ENCODE results near the gene AFF2. TPM values are rescaled to one million over a fixed set of nuclear protein-coding genes. Genes with fewer than 3 reads are reported as not detected.

The AFF2 gene
- total RNA-seq, 4 donors from 2014 or later = 0.27 to 0.32 TPM; not detected in 2

GRCh38 chrX:148574237-148574973 lies 74.0 kb downstream of the AFF2 start:
- Histone ChIP-seq H3K36me3 (no peaks in the 10 kb centered on the region), H3K4me3 (no peak overlapping the region), H3K4me1 (no peaks in the 10 kb centered on the region), H3K27ac (no peak overlapping the region), H3K27me3 (no peaks in the 10 kb centered on the region), H3K9me3 (no peaks in the 10 kb centered on the region)
- WGBS, 2 donors (ENCODE audit: low coverage in 1 of 2) = 54% methylated on average over 3 of the region's 3 CpGs; no CpG with 5 or more reads in 1 of the 2 donors
- TF ChIP-seq POLR2A (IDR thresholded peaks at IDR 0.05) = no peak
- TF ChIP-seq POLR2AphosphoS5 (IDR thresholded peaks at IDR 0.05) = no peak
- no peak for TF ChIP-seq EP300 (IDR thresholded peaks at IDR 0.05; ENCODE audit: low read depth)
- TF ChIP-seq CTCF (IDR thresholded peaks at IDR 0.05) = no peak
- intact Hi-C loops (cut with DNase I; ENCODE audit: low total_unique reads) = no loop called here
- no peak for DNase-seq
- in situ Hi-C loops (cut with MboI; ENCODE audit: low pct_ligation_motif_present in 1 of 4, low pct_unique_long_range_greater_than_20kb in 1 of 4, low sequenced_read_pairs in 3 of 4) = no loop called here

DNA sequence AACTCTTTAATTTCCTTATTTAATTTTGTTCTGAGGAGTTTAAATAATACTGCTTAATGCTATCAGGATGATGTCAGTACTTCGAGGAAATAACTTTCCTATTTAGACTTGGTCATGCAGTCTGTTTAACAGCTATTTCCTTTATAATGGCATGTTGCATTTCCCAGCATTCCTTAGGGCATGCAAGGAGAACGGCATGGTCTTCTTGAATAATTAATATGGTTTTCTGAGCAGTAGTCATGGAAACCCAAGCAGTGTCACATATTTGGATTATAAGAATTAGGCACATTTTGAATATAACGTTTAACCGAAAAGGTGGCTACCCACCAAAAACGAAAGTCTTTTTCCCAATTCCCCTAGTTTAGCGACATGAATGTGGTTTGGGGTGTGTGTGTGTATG lies 76.0 kb downstream of the AFF2 start:
- intact Hi-C loops (cut with DNase I; ENCODE audit: low total_unique reads) (no loop called here), in situ Hi-C loops (cut with MboI; ENCODE audit: low pct_ligation_motif_present in 1 of 4, low pct_unique_long_range_greater_than_20kb in 1 of 4, low sequenced_read_pairs in 3 of 4) (no loop called here)
- Histone ChIP-seq H3K4me1 (no peaks in the 10 kb centered on the region), H3K36me3 (no peaks in the 10 kb centered on the region), H3K4me3 (no peak overlapping the region), H3K9me3 (no peaks in the 10 kb centered on the region), H3K27me3 (no peaks in the 10 kb centered on the region), H3K27ac (no peak overlapping the region)
- 67 to 87% methylated on average over 3 to 6 of the region's 6 CpGs for WGBS, 2 donors (ENCODE audit: low coverage in 1 of 2)
- no peak for TF ChIP-seq EP300 (IDR thresholded peaks at IDR 0.05; ENCODE audit: low read depth)
- TF ChIP-seq POLR2AphosphoS5 (IDR thresholded peaks at IDR 0.05) = no peak
- no peak for TF ChIP-seq CTCF (IDR thresholded peaks at IDR 0.05)
- TF ChIP-seq POLR2A (IDR thresholded peaks at IDR 0.05) = no peak
- DNase-seq = no peak

- WGBS, 2 donors (ENCODE audit: low coverage in 1 of 2) = 74% methylated on average over 3 of the region's 3 CpGs; no CpG with 5 or more reads in 1 of the 2 donors
- in situ Hi-C loops (cut with MboI; ENCODE audit: low pct_ligation_motif_present in 1 of 4, low pct_unique_long_range_greater_than_20kb in 1 of 4, low sequenced_read_pairs in 3 of 4) = no loop called here
- H3K9me3 ChIP-seq = no peaks in the 10 kb centered on the region
- H3K27ac ChIP-seq = no peak overlapping the region
- H3K4me3 ChIP-seq = no peak overlapping the region
- DNase-seq = no peak
- intact Hi-C loops (cut with DNase I; ENCODE audit: low total_unique reads) = no loop called here
- no peaks in the 10 kb centered on the region for H3K27me3 ChIP-seq
- TF ChIP-seq POLR2AphosphoS5 (IDR thresholded peaks at IDR 0.05) (no peak), POLR2A (IDR thresholded peaks at IDR 0.05) (no peak), CTCF (IDR thresholded peaks at IDR 0.05) (no peak), EP300 (IDR thresholded peaks at IDR 0.05; ENCODE audit: low read depth) (no peak)
- no peaks in the 10 kb centered on the region for H3K36me3 ChIP-seq
- no peaks in the 10 kb centered on the region for H3K4me1 ChIP-seq
Observed at GRCh38 chrX:148577741-148578140, 77.3 kb downstream of the AFF2 start.

DNA sequence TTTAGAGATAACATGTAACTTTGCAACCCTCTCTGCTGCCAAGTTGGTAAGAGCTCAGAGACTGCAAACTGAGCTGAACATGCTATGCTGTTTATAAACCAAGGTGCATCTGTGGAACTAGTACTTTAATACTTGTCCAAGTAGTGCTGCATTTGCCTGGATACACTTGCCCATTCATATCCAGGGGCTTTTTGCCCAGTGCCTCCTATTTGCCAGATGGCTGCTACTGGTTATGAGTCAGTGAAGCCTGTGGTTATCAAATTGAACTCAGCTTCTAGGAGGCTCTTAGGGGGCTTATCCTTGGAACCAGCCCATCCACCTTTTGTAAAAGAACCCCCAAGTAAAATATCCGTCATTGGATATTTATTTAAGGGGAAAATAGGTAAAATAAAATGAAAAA lies 79.6 kb downstream of the AFF2 start:
- Histone ChIP-seq H3K4me3 (no peak overlapping the region), H3K27me3 (no peaks in the 10 kb centered on the region), H3K27ac (no peak overlapping the region), H3K36me3 (no peaks in the 10 kb centered on the region), H3K9me3 (no peaks in the 10 kb centered on the region), H3K4me1 (no peaks in the 10 kb centered on the region)
- in situ Hi-C loops (cut with MboI; ENCODE audit: low pct_ligation_motif_present in 1 of 4, low pct_unique_long_range_greater_than_20kb in 1 of 4, low sequenced_read_pairs in 3 of 4) (no loop called here), intact Hi-C loops (cut with DNase I; ENCODE audit: low total_unique reads) (no loop called here)
- TF ChIP-seq CTCF (IDR thresholded peaks at IDR 0.05) (no peak), POLR2A (IDR thresholded peaks at IDR 0.05) (no peak), POLR2AphosphoS5 (IDR thresholded peaks at IDR 0.05) (no peak), EP300 (IDR thresholded peaks at IDR 0.05; ENCODE audit: low read depth) (no peak)
- no peak for DNase-seq
- 0% methylated on average over 1 of the region's 1 CpG for WGBS, 2 donors (ENCODE audit: low coverage in 1 of 2)
